ENCODE measurements around the gene OBSCN. TPM values are rescaled to one million over a fixed set of nuclear protein-coding genes. Genes with fewer than 3 reads are reported as not detected.

Gene OBSCN
- total RNA-seq, 1 experiment from 2014 or later, result 29.1 TPM

- H3K27ac ChIP-seq (ENCODE audit: low read length), result no peak overlapping the region
- no peak overlapping the region for H3K4me3 ChIP-seq (ENCODE audit: low read length)
- H3K9ac ChIP-seq (ENCODE audit: low read length), result no peak overlapping the region
- no peaks in the 10 kb centered on the region for H3K36me3 ChIP-seq (ENCODE audit: low read depth, low read length)
- H3K79me2 ChIP-seq (ENCODE audit: low read length), result no peaks in the 10 kb centered on the region
- POLR2A ChIA-PET (ENCODE audit: unreplicated experiment), result no interaction called here
- TF ChIP-seq CTCF (conservative IDR thresholded peaks at IDR 0.05; ENCODE audit: low read depth, low read length) (no peak), EZH2phosphoT487 (IDR thresholded peaks at IDR 0.05; ENCODE audit: borderline replicate concordance, low read length) (no peak), EZH2 (IDR thresholded peaks at IDR 0.05; ENCODE audit: low read length, unreplicated experiment) (no peak)
- ATAC-seq (no peak), DNase-seq (no peak)
- no peaks in the 10 kb centered on the region for H3K27me3 ChIP-seq (ENCODE audit: low read length)
- H3K4me1 ChIP-seq (ENCODE audit: insufficient read depth, low read length), result no peaks in the 10 kb centered on the region
- CTCF ChIA-PET, result no interaction called here
- H3K9me2 ChIP-seq (replicated peaks; ENCODE audit: low read length), result no peaks in the 10 kb centered on the region
- intact Hi-C loops (cut with micrococcal nuclease), result no loop called here
- H3K4me2 ChIP-seq (ENCODE audit: low read length), result no peak overlapping the region
- no peaks in the 10 kb centered on the region for H3F3A ChIP-seq (ENCODE audit: low read length, unreplicated experiment)
- no peaks in the 10 kb centered on the region for H4K20me1 ChIP-seq (ENCODE audit: low read length)
- no peak overlapping the region for H2AFZ ChIP-seq (ENCODE audit: low read length)
- BruUV-seq (replicated peaks), result no TSS peak
- H3K9me3 ChIP-seq (ENCODE audit: low read length), result no peaks in the 10 kb centered on the region
Measured at GRCh38 chr1:228352677-228353481, 145.0 kb downstream of the OBSCN start.

GRCh38 chr1:228353601-228354371 lies 145.9 kb downstream of the OBSCN start:
- H3F3A ChIP-seq (ENCODE audit: low read length, unreplicated experiment), result no peaks in the 10 kb centered on the region
- H3K27ac ChIP-seq (ENCODE audit: low read length), result no peak overlapping the region
- no peaks in the 10 kb centered on the region for H3K79me2 ChIP-seq (ENCODE audit: low read length)
- H3K9me3 ChIP-seq (ENCODE audit: low read length), result no peaks in the 10 kb centered on the region
- no peaks in the 10 kb centered on the region for H4K20me1 ChIP-seq (ENCODE audit: low read length)
- no peak for TF ChIP-seq CTCF (conservative IDR thresholded peaks at IDR 0.05; ENCODE audit: low read depth, low read length)
- TF ChIP-seq EZH2phosphoT487 (IDR thresholded peaks at IDR 0.05; ENCODE audit: borderline replicate concordance, low read length), result no peak
- no peak for TF ChIP-seq EZH2 (IDR thresholded peaks at IDR 0.05; ENCODE audit: low read length, unreplicated experiment)
- no peak overlapping the region for H3K4me2 ChIP-seq (ENCODE audit: low read length)
- H3K4me3 ChIP-seq (ENCODE audit: low read length), result no peak overlapping the region
- ChIA-PET CTCF (no interaction called here), POLR2A (ENCODE audit: unreplicated experiment) (no interaction called here)
- H2AFZ ChIP-seq (ENCODE audit: low read length), result no peak overlapping the region
- DNase-seq (no peak), ATAC-seq (no peak)
- H3K9ac ChIP-seq (ENCODE audit: low read length), result no peak overlapping the region
- no peaks in the 10 kb centered on the region for H3K27me3 ChIP-seq (ENCODE audit: low read length)
- H3K36me3 ChIP-seq (ENCODE audit: low read depth, low read length), result no peaks in the 10 kb centered on the region
- no TSS peak for BruUV-seq (replicated peaks)
- intact Hi-C loops (cut with micrococcal nuclease), result no loop called here
- H3K4me1 ChIP-seq (ENCODE audit: insufficient read depth, low read length), result no peaks in the 10 kb centered on the region; the same call in 1 of the 2 replicates
- H3K9me2 ChIP-seq (replicated peaks; ENCODE audit: low read length), result no peaks in the 10 kb centered on the region

All from PC-3 (cell line).